Activated gamma-delta T cell treated with Interleukin-2 at 50 U/mL for 16 hours (primary cell): ENCODE results near the gene PRAMEF25.
"Not testable (repeated sequence)": the region's sequence is repeated elsewhere in the genome, so short reads cannot be mapped to it uniquely, and the experiment has no call there.

ENCODE experiments used
- DNase-seq: peaks from one replicate; pipeline ENCODE4 v3.0.0-alpha.2; 2020

The PRAMEF25 gene

DNA sequence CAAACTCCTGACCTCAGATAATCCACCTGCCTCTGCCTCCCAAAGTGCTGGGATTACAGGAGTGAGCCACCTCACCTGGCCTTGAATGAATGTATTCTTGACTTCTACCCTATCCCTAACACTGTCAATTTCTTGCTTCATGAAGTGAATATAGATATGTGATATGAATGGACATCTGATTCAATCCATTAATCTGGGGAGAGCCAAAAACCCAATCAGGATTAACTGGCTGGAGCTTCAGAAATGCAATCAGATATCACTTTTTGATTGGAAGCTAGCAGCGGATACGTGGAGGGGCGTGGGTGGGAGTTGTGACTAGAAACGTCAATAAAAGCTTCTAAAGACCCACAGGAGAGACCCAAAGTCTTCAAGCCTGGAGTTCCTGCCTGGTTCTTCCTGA, at the start of gene PRAMEF25:
PRAMEF25 (plus strand) TSS at position 301 of the 400 bp plus-strand sequence. CDS start 2,920 bp downstream, outside the sequence.
- DNase-seq: not testable (repeated sequence)

DNA sequence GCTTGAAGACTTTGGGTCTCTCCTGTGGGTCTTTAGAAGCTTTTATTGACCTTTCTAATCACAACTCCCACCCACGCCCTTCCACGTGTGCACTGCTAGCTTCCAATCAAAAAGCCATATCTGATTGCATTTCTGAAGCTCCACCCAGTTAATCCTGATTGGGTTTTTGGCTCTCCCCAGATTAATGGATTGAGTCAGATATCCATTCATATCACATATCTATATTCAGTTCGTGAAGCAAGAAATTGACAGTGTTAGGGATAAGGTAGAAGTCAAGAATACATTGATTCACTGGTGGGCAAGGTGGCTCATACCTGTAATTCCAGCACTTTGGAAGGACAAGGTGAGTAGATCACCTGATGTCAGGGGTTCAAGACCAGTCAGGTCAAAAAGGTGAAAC, 14.1 kb upstream of the PRAMEF25 start, which contains the start of gene PRAMEF27:
PRAMEF27 (minus strand) TSS at position 101 of the 400 bp plus-strand sequence. CDS start 2,916 bp downstream, outside the sequence.
- not testable (repeated sequence) for DNase-seq

DNA sequence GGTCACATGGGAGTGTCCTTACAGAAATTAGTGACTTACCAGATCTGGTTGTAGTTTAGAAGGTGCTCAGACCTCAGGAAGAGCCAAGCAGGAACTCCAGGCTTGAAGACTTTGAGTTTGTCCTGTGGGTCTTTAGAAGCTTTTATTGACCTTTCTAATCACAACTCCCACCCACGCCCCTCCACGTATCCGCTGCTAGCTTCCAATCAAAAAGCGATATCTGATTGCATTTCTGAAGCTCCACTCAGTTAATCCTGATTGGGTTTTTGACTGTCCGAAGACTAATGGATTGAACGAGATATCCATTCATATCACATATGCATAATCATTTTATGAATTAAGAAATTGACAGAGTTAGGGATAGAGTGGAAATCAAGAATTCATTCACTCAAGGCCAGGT, 46.2 kb downstream of the PRAMEF25 start, which contains the start of gene HNRNPCL2:
HNRNPCL2 (minus strand) TSS at position 101 of the 400 bp plus-strand sequence. CDS start 454 bp downstream, outside the sequence.
- not testable (repeated sequence) for DNase-seq
